NB4 (cell line): Measurements from ENCODE around the gene GATAD1.

Experiments used
- MYC ChIP-seq: IDR thresholded peaks from 2 replicates; pipeline ENCODE4 v1.6.1; 2011; ENCODE audit warnings: low read depth, low read length
- POLR2A ChIP-seq: IDR thresholded peaks from 2 replicates; pipeline ENCODE4 v1.6.1; 2011; ENCODE audit warnings: mild to moderate bottlenecking; ENCODE audit not compliant: insufficient read length; ENCODE audit errors: extremely low read depth
- TF ChIP-seq, protein P1 (sequence below): IDR thresholded peaks from one replicate; pipeline ENCODE4 v1.5.1; 2012; ENCODE audit warnings: low read depth, low read length
- TF ChIP-seq, protein P2 (sequence below): IDR thresholded peaks from 2 replicates; pipeline ENCODE4 v1.6.1; 2011; ENCODE audit warnings: low read depth, low read length

DNA sequence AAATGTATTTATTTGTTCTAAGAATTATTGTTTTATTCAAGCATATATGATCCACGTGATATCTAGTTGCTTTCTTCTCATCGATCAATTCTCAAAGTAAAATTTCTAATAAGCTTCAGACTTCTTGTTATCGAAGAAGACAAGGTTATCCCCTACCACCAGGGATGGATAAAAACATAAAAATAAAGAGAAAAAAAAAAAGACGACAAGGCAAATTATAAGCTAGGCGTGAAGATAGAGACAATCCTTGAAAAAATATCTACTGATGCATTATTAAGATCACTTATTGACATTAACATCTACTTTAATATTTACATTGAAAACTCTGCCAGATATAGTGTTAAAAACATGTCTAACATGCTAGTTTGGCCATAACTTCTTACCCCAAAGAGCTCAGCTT, 61.7 kb downstream of the GATAD1 start:
- TF ChIP-seq, protein P1, sequence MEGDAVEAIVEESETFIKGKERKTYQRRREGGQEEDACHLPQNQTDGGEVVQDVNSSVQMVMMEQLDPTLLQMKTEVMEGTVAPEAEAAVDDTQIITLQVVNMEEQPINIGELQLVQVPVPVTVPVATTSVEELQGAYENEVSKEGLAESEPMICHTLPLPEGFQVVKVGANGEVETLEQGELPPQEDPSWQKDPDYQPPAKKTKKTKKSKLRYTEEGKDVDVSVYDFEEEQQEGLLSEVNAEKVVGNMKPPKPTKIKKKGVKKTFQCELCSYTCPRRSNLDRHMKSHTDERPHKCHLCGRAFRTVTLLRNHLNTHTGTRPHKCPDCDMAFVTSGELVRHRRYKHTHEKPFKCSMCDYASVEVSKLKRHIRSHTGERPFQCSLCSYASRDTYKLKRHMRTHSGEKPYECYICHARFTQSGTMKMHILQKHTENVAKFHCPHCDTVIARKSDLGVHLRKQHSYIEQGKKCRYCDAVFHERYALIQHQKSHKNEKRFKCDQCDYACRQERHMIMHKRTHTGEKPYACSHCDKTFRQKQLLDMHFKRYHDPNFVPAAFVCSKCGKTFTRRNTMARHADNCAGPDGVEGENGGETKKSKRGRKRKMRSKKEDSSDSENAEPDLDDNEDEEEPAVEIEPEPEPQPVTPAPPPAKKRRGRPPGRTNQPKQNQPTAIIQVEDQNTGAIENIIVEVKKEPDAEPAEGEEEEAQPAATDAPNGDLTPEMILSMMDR = no peak
- TF ChIP-seq POLR2A (no peak), MYC (no peak)
- TF ChIP-seq, protein P2, sequence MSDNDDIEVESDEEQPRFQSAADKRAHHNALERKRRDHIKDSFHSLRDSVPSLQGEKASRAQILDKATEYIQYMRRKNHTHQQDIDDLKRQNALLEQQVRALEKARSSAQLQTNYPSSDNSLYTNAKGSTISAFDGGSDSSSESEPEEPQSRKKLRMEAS = no peak
